GM19351 (cell line): Measurements from ENCODE around the gene HAUS6.
A peak's percentile ranks its signal among the peaks of the same experiment; 100 is the strongest.

Experiments
- ATAC-seq: cut with Tn5 transposase; IDR thresholded peaks from one replicate; pipeline ENCODE4 v1.9.1; 2021; ENCODE audit warnings: mild to moderate bottlenecking, moderate library complexity; ENCODE audit not compliant: unreplicated experiment

The HAUS6 gene

GRCh38 chr9:19048966-19049916, 53.5 kb downstream of the HAUS6 start, which contains the start of gene RRAGA:
RRAGA (plus strand) TSS chr9:19049427; CDS start chr9:19049660, 233 bp downstream.
- ATAC-seq, result peak; percentile 83

DNA sequence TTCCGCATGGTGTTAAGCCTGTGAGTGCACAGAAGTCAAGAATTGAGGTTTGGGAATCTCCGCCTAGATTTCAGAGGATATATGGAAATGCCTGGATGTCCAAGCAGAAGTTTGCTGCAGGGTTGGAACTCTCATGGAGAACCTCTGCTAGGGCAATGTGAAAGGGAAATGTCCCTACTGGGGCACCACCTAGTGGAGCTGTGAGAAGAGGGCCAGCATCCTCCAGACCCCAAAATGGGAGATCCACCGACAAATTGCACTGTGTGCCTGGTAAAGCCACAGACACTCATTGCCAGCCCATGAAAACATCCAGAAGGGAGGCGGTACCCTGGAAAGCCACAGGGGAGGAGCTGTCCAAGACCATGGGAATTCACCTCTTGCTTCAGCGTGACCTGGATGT, 66.1 kb downstream of the HAUS6 start:
- no peak for ATAC-seq

- ATAC-seq, result no peak
These were observed 69.7 kb downstream of the HAUS6 start, which contains the start of gene SAXO1 for GRCh38 chr9:19033015-19033414. SAXO1 (minus strand) TSS chr9:19033209; CDS start chr9:19032908, 301 bp downstream.

GRCh38 chr9:19032406-19032805, 70.3 kb downstream of the HAUS6 start:
- ATAC-seq, result no peak

DNA sequence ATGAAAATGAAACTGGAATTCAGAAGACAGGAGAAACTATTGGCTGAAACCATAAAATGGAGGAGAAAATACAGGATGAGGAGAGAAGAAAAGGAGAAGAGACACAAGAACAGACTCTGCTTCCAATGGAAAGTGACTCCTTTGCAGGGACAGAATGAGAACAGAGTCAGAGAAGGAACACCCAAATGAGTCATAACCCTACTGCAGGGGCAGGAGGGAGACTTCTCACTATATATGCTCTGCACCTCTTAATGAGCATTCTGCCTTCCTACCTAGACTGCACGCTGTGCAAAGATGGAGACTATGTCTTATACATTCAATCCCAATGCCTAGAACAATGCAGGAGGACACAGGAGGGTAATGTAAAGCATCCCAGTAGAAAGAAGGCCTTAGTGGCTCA, 71.8 kb downstream of the HAUS6 start:
- peak; percentile 90 for ATAC-seq

- peak; percentile 61 for ATAC-seq
These were observed 73.8 kb downstream of the HAUS6 start for GRCh38 chr9:19028835-19029451.

DNA sequence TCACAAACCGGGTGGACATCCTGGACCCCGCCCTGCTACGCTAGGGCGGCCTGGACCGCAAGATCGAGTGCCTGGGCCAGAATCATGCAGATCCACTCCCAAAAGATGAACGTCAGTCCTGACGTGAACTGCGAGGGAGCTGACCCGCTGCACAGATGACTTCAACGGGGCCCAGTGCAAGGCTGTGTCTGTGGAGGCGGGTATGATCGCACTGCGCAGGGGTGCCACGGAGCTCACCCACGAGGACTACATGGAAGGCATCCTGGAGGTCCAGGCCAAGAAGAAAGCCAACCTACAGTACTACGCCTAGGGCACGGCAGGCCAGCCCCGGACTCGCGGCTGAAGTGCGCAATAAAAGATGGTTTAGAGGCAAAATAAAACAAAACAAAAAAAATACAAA, 74.9 kb downstream of the HAUS6 start:
- no peak for ATAC-seq

- no peak for ATAC-seq
These were observed 76.3 kb downstream of the HAUS6 start for GRCh38 chr9:19026375-19026774.

- ATAC-seq, result no peak
These were observed 79.6 kb downstream of the HAUS6 start for GRCh38 chr9:19023078-19023477.

- ATAC-seq, result peak; percentile 43
These were observed 80.5 kb downstream of the HAUS6 start for GRCh38 chr9:19022206-19022605.

GRCh38 chr9:19021649-19022048, 81.1 kb downstream of the HAUS6 start:
- ATAC-seq, result peak; percentile 6

DNA sequence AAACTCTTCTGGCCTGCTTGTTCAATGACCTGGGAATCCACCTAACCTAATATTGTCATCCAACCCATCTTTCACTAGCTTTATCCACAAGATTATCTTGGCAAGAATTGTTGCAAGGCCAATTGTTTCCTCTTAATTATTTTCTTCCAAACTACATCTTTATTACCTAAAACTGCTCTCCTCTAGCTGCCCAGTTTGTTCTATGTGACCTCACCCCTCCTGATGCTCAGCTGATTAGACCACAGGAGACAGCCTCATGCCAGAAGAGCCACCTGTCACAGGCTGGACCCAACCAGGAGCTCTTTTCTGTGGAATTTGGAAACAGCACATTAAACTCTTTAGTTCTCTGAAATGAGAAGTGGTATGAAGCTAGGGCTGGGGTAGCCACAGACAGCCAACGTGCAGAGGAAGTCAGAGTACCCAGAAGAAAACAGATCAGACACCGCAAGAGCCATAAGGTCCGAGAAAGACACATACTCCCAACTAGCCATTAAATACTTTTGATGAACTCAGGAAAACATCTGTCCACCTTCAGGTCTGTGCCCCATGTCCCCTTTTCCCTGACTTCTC, 81.7 kb downstream of the HAUS6 start:
- no peak for ATAC-seq

- ATAC-seq, result no peak
These were observed 84.5 kb downstream of the HAUS6 start for GRCh38 chr9:19018201-19018600.

- no peak for ATAC-seq
These were observed 93.2 kb downstream of the HAUS6 start for GRCh38 chr9:19009391-19009965.
